Muscle layer of colon (tissue), 2 donors: ENCODE data around the gene FAH.

Experiments used
- H3K27ac ChIP-seq: one replicate; pipeline ENCODE4 v1.7.0; 2013; ENCODE audit warnings: low read depth, mild to moderate bottlenecking, low read length, moderate library complexity
- H3K27me3 ChIP-seq, 2 donors: one replicate each; pipeline ENCODE4 v1.7.0; 2013; ENCODE audit warnings: low read length in 2 of 2, mild to moderate bottlenecking in 2 of 2; ENCODE audit not compliant: insufficient read depth in 2 of 2, control insufficient read depth in 1 of 2
- H3K36me3 ChIP-seq: one replicate; pipeline ENCODE4 v1.7.0; 2013; ENCODE audit warnings: mild to moderate bottlenecking, low read length; ENCODE audit not compliant: insufficient read depth
- H3K4me1 ChIP-seq: one replicate; pipeline ENCODE4 v1.7.0; 2013; ENCODE audit warnings: mild to moderate bottlenecking, low read length; ENCODE audit not compliant: insufficient read depth
- H3K4me3 ChIP-seq, 2 donors: one replicate each; pipeline ENCODE4 v1.7.0; 2013; ENCODE audit warnings: low read length in 2 of 2, low read depth in 1 of 2, mild to moderate bottlenecking in 1 of 2, moderate library complexity in 1 of 2
- H3K9ac ChIP-seq: one replicate; pipeline ENCODE4 v1.7.0; 2013; ENCODE audit warnings: low read length
- H3K9me3 ChIP-seq: one replicate; pipeline ENCODE4 v1.7.0; 2013; ENCODE audit warnings: mild to moderate bottlenecking, low read length
- donor health status: abdominal sarcoma.
- donor health status: Adenocarcinoma of cecum.

FAH gene

GRCh38 chr15:80186066-80186465, 33.3 kb downstream of the FAH start:
- Histone ChIP-seq H3K9ac (no peak overlapping the region), H3K4me3 (no peak overlapping the region), H3K4me1 (no peaks in the 10 kb centered on the region), H3K36me3 (peaks cover 22% of the 10 kb centered on the region), H3K9me3 (no peaks in the 10 kb centered on the region), H3K27ac (no peak overlapping the region), H3K27me3 (no peaks in the 10 kb centered on the region)

GRCh38 chr15:80186597-80186996, 33.8 kb downstream of the FAH start:
- Histone ChIP-seq H3K4me3 (no peak overlapping the region), H3K9me3 (no peaks in the 10 kb centered on the region), H3K36me3 (peaks cover 22% of the 10 kb centered on the region), H3K27me3 (no peaks in the 10 kb centered on the region), H3K9ac (no peak overlapping the region), H3K4me1 (no peaks in the 10 kb centered on the region), H3K27ac (no peak overlapping the region)

GRCh38 chr15:80188251-80188650, 35.5 kb downstream of the FAH start:
- Histone ChIP-seq H3K27ac (no peak overlapping the region), H3K4me1 (no peaks in the 10 kb centered on the region), H3K27me3 (no peaks in the 10 kb centered on the region), H3K9me3 (no peaks in the 10 kb centered on the region), H3K9ac (no peak overlapping the region), H3K4me3 (no peak overlapping the region), H3K36me3 (peaks cover 22% of the 10 kb centered on the region)

GRCh38 chr15:80191198-80191597, 38.4 kb downstream of the FAH start:
- Histone ChIP-seq H3K27me3 (no peaks in the 10 kb centered on the region), H3K4me3 (no peak overlapping the region), H3K9ac (no peak overlapping the region), H3K36me3 (peaks cover 12% of the 10 kb centered on the region), H3K27ac (no peak overlapping the region), H3K4me1 (no peaks in the 10 kb centered on the region), H3K9me3 (no peaks in the 10 kb centered on the region)

- H3K36me3 ChIP-seq = peaks cover 6% of the 10 kb centered on the region
- H3K27ac ChIP-seq = no peak overlapping the region
- no peak overlapping the region for H3K9ac ChIP-seq
- H3K9me3 ChIP-seq = no peaks in the 10 kb centered on the region
- no peaks in the 10 kb centered on the region for H3K27me3 ChIP-seq
- no peaks in the 10 kb centered on the region for H3K4me1 ChIP-seq
- H3K4me3 ChIP-seq = no peak overlapping the region
Measured at GRCh38 chr15:80191897-80192595, 39.2 kb downstream of the FAH start.

GRCh38 chr15:80194186-80194585, 41.4 kb downstream of the FAH start:
- no peaks in the 10 kb centered on the region for H3K36me3 ChIP-seq
- no peaks in the 10 kb centered on the region for H3K27me3 ChIP-seq
- no peaks in the 10 kb centered on the region for H3K9me3 ChIP-seq
- no peak overlapping the region for H3K27ac ChIP-seq
- H3K9ac ChIP-seq = no peak overlapping the region
- H3K4me3 ChIP-seq = no peak overlapping the region
- H3K4me1 ChIP-seq = no peaks in the 10 kb centered on the region

GRCh38 chr15:80194914-80195313, 42.1 kb downstream of the FAH start:
- Histone ChIP-seq H3K27me3 (no peaks in the 10 kb centered on the region), H3K4me3 (no peak overlapping the region), H3K27ac (no peak overlapping the region), H3K4me1 (no peaks in the 10 kb centered on the region), H3K36me3 (no peaks in the 10 kb centered on the region), H3K9ac (no peak overlapping the region), H3K9me3 (no peaks in the 10 kb centered on the region)

GRCh38 chr15:80199366-80199765, 46.6 kb downstream of the FAH start:
- Histone ChIP-seq H3K4me3 (no peak overlapping the region), H3K27me3 (no peaks in the 10 kb centered on the region), H3K36me3 (no peaks in the 10 kb centered on the region), H3K4me1 (no peaks in the 10 kb centered on the region), H3K27ac (no peak overlapping the region), H3K9me3 (no peaks in the 10 kb centered on the region), H3K9ac (no peak overlapping the region)

GRCh38 chr15:80199869-80200268, 47.1 kb downstream of the FAH start:
- no peak overlapping the region for H3K27ac ChIP-seq
- no peaks in the 10 kb centered on the region for H3K4me1 ChIP-seq
- H3K36me3 ChIP-seq = no peaks in the 10 kb centered on the region
- H3K27me3 ChIP-seq = no peaks in the 10 kb centered on the region
- no peak overlapping the region for H3K4me3 ChIP-seq
- no peak overlapping the region for H3K9ac ChIP-seq
- H3K9me3 ChIP-seq = no peaks in the 10 kb centered on the region

GRCh38 chr15:80201256-80202015, 48.6 kb downstream of the FAH start:
- Histone ChIP-seq H3K9ac (no peak overlapping the region), H3K9me3 (no peaks in the 10 kb centered on the region), H3K36me3 (no peaks in the 10 kb centered on the region), H3K27ac (no peak overlapping the region), H3K27me3 (no peaks in the 10 kb centered on the region), H3K4me3 (no peak overlapping the region), H3K4me1 (no peaks in the 10 kb centered on the region)

GRCh38 chr15:80202016-80202315, 49.2 kb downstream of the FAH start:
- Histone ChIP-seq H3K4me3 (no peak overlapping the region), H3K9me3 (no peaks in the 10 kb centered on the region), H3K27ac (no peak overlapping the region), H3K27me3 (no peaks in the 10 kb centered on the region), H3K9ac (no peak overlapping the region), H3K36me3 (no peaks in the 10 kb centered on the region), H3K4me1 (no peaks in the 10 kb centered on the region)
